Fibroblast of skin of left quadriceps (primary cell): Measurements from ENCODE around the gene CLIC4.
"Not testable (repeated sequence)": the region's sequence is repeated elsewhere in the genome, so short reads cannot be mapped to it uniquely, and the experiment has no call there.

Experiments used
- DNase-seq, 2 experiments: peaks; one replicate each; pipeline ENCODE4 v3.0.0-alpha.2; 2013; ENCODE audit warnings: low read depth in 2 of 2

The CLIC4 gene

DNA sequence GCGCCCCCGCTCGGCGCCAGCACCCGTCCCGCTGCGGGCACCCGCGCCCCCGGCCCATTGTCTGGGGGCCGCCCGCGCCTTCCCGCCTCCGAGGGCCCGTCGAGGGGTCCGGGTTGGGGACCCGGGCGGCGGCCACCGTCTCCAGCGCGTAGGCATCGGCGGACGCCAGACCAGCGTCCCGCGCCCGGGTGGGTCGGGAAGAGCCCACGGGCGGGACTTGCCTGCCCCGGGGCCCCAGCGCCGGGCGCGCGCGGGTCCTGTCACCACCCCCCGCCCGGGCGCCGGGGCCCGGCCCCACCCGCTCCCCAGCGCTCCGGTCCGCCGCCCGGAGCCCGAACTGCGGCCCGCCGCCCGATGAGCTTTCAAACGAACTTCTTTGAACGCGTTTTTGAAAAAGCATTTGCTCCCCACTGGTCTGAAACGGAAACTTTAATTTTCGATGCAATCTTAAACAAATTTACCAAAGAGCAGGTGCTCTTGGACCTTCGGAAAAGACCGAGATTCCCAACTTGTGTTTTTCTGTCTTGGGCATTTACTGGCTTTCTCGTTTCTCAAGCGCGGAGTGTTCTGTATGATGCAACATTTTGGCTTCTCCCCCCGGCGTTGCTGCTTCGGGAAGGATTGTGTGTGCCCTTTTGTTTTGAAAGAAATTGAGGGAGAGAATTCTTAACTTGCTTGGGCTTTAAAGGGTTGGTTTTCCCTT lies 615 bp downstream of the CLIC4 start:
- DNase-seq = peak in 1 of 2 experiments; percentile 49

DNA sequence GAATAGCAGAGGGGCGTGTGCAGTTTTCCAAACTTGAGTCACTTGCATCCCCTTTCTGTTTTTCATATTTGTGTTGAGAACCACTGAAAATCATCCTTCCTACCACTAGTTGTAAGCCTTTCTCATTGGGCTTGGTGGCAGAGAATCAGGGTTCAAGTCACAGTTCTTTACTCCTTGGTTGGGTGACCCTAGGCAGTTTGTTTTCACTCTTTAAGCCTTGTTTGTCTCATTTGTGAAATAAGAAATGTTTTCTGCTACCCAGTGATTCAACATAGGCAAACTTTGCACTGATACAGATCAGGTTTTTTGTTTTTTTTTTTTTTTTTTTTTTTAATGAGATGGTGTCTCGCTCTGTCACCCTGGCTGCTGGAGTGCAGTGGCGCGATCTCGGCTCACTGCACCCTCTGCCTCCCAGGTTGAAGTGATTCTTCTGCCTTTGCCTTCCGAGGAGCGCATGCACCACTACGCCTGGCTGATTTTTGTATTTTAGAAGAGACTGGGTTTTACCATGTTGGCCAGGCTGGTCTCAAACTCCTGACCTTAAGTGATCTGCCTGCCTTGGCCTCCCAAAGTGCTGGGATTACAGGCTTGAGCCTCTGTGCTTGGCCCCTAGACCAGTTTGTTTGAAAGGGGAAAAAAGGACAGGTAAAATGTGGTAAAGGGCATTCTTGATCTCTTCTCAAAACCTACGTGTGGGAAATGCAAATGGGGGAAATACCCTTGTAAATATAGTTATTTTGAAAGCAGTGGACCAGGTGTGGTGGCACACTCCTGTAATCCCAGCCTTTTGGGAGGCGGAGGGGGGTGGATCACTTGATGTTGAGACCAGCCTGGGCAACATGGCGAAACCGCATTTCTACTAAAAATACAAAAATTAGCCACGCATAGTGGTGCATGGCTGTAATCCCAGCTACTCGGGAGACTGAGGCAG lies 3.2 kb downstream of the CLIC4 start:
- no peak for DNase-seq

GRCh38 chr1:24749252-24749651 lies 4.0 kb downstream of the CLIC4 start:
- DNase-seq = no peak

DNA sequence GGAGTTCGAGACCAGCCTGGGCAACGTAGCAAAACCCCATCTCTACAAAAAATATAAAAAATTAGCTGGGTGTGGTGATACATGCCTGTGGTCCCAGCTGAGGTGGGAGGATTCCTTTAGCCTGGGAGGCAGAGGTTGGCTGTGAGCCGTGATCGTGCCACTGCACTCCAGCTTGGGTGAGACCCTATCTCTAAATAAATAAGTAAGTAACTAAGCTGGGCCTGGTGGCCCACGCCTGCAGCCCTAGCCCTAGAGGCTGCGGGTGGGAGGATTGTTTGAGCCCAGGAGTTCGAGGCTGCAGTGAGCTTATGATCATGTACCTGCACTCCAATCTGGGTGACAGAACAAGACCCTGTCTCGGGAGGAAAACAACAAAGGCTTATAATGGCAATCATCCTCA lies 4.6 kb downstream of the CLIC4 start:
- DNase-seq = no peak

GRCh38 chr1:24751833-24752232 lies 6.6 kb downstream of the CLIC4 start:
- DNase-seq = no peak

DNA sequence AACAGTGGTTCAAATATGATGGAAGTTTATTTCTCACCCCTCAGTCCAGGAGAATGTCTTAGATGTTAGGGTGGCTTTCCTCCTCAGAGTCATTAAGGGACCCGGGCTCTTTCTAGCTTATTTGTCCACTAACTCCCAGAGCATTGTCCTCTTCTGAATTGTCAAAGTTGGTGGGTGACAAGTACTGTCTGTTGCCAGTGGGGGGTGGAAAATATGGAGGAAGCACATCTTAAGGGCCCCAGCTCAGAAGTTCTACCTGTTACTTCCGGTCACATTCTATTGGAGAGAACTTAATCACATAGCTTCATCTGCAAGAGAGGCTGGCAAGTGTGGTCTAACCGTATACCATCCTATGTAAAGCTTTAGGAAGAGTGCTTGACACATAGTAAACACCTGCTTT lies 7.1 kb downstream of the CLIC4 start:
- DNase-seq = no peak

DNA sequence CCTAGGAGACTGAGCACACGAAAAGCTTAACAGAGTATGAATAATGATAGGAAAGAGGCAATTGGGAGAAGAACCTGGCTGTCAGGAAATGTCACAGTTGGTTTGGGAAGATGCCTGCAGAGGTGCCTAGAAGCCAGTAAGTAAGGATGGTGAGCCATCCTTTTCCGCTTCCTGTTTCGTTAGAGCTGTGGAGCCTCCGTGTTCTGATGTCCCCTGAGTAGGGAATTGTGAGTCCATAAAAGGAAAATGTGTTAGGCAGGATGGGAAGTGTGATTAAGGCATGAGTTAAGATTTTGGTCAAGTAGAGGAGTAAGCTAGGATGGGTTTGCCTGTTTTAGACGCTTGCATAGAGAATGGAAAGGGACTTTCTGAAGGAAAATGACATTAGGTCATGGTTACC lies 9.0 kb downstream of the CLIC4 start:
- no peak for DNase-seq

DNA sequence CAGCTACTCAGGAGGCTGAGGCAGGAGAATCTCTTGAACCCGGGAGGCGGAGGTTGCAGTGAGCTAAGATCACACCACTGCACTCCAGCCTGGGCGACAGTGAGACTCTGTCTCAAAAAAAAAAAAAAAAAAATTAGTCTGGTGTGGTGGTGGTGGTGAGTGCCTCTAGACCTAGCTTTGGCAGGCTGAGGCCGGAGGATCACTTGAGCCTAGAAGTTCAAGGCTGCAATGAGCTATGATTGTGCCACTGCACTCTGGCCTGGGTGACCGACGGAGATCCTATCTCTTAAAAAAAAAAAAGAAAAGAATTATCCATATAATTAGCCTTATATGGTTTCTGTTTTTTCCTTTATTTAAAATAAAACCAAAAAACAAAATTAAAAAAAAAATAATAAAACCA lies 10.1 kb downstream of the CLIC4 start:
- DNase-seq = not testable (repeated sequence)

- no peak for DNase-seq
These were observed 11.1 kb downstream of the CLIC4 start for GRCh38 chr1:24756395-24756794.

DNA sequence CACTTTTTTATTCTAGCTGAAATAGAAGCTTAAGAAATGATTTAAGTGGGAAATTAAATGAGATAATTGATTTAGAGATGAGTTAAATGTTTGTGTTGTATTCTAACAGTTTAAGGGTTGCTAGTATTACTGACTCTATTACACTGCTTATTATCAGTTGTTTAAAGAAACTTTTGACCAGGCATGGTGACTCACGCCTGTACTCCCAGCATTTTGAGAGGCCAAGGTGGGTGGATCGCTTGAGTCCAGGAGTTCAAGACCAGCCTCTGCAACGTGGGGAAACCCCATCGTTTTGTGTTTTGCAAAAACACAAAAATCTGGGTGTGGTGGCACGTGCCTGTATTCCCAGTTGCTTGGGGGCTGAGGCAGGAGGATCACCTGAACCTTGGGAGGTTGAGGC lies 14.2 kb downstream of the CLIC4 start:
- no peak for DNase-seq

GRCh38 chr1:24761582-24761981 lies 16.3 kb downstream of the CLIC4 start:
- no peak for DNase-seq

DNA sequence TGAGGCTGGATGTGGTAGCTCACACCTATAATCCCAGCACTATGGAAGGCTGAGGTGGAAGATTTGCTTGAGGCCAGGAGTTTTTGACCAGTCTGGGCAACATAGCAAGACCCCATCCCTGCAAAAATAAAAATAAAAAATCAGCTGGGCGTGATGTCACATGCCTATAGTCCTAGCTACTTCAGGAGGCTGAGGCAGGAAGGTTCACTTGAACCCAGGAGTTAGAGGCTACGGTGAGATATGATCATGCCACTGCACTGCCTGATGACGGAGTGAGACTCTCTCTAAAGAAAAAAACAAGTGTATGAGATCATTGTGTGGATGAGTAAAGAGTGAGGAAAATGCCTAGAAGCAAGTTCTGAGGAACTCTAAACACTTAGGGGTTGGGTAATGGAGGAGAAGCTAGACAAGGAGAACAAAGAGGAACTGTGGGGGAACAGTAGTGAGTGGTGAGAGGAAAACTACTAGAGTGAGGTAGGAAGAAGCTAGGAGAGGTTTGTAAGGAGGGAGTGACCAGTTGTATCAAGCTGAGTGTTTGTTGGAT lies 17.0 kb downstream of the CLIC4 start:
- no peak for DNase-seq

GRCh38 chr1:24763671-24764070 lies 18.4 kb downstream of the CLIC4 start:
- DNase-seq = no peak

DNA sequence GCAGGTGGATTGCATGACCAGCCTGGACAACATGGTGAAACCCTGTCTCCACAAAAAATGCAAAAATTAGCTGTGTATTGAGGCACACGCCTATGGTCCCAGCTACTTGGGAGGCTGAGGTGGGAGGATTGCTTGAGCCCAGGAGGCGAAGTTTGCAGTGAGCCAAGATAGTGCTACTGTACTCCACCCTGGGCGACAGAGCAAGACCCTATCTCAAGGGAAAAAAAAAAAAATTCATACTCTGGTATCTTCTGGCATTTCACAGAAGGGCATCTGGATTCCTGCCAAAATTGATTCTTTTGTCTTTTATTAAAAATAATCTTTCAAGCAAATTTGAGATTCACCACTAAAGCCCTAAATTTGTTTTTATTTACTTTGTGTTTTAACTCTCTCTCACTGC lies 19.2 kb downstream of the CLIC4 start:
- DNase-seq = no peak

- DNase-seq = no peak
These were observed 19.6 kb downstream of the CLIC4 start for GRCh38 chr1:24764848-24765247.

DNA sequence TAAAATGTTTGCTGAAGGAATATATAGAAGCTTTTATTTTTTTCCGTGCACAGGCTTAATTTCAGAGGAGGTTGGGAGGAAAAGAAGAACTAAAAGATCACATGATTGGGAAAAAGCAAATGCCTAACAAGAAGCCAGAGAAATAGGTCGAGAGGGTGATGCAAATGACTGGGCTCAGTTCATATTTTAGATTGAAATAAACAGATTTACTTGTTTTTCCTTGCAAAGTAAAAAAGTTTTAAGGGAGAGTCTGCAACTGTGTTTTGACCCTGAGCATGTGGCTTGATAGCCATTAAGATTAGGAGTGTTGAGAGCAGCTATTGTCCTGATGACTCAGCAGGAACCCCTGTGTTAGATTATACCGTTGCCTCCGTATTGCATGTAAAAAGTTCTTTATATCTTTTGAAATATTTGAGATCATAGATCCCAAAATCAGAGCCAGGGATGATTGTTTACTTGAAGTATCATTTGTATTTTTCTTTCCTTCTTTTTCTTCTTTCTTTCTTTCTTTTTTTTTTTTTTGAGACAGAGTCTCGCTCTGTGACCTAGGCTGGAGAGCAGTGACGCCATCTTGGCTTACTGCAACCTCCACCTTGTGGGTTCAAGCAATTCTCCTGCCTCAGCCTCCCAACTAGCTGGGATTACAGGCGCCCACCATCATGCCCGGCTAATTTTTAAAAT lies 20.2 kb downstream of the CLIC4 start:
- DNase-seq = no peak

DNA sequence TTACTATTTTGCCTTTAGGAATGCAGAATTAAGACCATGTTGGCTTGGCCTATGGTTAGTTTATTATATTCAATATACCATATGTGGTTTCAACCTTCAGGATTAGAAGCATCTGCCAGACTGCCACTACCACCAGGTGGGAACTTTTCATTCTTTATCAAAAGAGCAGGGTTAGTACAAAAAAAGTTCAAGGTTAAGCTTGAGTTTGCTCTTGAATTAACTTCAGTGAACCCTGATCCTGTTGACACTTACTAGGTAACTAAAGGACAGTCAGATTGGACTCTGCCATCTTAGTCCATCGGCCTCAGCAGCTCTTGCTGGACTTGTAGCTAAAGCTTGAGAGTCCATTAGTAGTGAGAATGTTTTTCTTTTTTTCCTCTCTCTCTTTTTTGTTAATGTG lies 22.1 kb downstream of the CLIC4 start:
- DNase-seq = no peak

DNA sequence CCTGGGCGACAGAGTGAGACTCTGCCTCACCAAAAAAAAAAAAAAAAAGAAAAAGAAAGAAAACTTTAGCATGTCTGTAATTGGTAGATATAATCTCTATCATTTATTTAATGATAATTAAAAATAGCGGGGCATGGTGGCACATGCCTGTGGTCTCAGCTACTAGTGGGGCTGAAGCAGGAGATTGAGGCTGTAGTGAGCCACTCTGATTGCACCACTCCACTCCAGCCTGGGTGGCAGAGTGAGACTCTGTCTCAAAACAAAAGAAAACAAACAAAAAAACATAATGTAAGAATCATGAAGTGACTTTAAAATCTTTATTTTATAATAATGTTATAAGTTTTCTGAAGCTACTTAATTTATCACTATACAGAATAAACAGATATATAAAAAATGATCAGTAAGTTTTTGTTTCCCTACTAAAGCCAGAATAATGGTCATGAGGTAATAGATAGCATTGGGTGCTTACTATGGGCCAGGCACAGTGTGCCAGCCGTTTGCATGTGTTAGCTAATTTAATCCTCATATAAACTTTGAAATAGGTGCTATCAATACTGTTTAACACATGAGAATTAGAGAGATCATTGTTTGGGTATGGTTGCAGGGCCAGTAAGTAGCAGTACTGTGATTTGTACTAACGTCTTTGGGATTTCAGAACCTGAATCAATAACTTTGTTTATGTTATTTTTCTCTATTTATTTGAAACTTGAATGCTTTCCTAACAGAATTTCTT lies 23.8 kb downstream of the CLIC4 start:
- DNase-seq = no peak

DNA sequence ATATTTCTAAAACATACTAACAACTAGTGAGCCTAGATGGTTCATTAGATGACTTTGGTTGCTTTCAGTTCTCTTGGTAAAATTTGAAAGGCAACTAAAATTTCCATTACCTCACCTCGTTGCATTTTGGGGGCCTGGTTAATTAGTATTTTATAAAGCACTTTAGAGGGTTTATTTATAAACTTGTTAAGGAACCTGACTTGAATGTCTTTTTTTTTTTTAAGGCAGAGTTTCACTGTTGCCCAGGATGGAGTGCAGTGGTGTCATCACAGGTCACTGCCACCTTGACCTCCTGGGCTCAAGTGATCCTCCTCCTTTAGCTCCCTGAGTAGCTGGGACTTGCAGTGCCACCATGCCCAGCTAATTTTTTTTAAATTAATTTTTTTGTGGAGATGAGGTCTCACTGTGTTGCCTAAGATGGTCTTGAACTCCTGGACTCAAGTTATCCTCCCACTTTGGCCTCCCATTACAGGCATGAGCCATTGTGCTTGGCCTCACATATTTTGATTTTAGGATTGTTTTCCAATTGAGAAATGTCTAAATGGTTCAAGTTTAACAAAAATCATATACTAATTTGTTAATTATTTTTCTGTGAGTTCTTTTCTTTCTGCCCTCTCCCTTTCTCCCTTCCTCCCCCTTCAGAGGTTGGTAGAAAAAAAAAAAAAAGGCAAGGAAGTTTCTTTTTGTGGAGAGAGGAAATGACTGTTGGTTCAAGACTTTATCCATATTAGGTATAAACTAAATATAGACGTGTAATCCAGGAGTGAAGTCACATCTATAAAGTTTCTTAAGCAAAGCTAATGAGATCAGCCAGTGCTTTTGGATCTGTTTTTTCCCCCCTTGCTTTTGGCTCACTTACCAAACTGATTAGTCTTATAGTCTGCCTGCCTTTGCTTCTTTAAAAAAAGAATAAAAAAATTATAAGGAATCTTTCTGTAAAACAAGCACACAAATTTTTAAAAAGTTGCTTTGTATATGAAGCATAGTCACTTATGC lies 24.7 kb downstream of the CLIC4 start:
- peak; percentile 97 for DNase-seq

DNA sequence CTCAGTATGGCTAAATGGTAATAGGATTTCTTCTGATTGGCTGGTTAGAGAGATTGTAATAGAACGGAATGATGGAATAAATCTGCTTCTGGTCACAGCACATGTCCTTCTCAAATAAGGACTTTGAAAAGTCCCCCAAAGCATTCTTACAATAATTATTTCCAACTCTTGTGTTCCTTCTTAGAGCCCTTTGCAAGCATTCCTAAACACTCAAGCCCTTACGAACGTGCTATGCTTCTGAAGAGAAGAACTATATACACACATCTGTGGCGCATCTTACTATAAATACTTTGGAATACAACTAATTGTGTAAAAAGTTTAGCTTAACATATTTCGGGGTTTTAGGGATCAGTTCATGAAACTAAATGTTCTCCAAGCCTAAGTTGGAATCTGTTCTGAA lies 25.6 kb downstream of the CLIC4 start:
- DNase-seq = peak; percentile 56 to 61
